Measurements from ENCODE around the gene CACNA1D.
"Not testable (repeated sequence)": the region's sequence is repeated elsewhere in the genome, so short reads cannot be mapped to it uniquely, and the experiment has no call there.

The CACNA1D gene

GRCh38 chr3:53618524-53618906, 124.1 kb downstream of the CACNA1D start:
- no peak for DNase-seq

- no peak for DNase-seq
Observed at GRCh38 chr3:53618936-53619335, 124.5 kb downstream of the CACNA1D start.

GRCh38 chr3:53624061-53624857, 129.8 kb downstream of the CACNA1D start:
- DNase-seq, result no peak

GRCh38 chr3:53626876-53627275, 132.5 kb downstream of the CACNA1D start:
- DNase-seq, result no peak

GRCh38 chr3:53628536-53629401, 134.4 kb downstream of the CACNA1D start:
- DNase-seq, result no peak

- DNase-seq, result no peak
Observed at GRCh38 chr3:53629402-53629723, 135.0 kb downstream of the CACNA1D start.

- no peak for DNase-seq
Observed at GRCh38 chr3:53630547-53630946, 136.1 kb downstream of the CACNA1D start.

GRCh38 chr3:53633197-53633787, 138.9 kb downstream of the CACNA1D start:
- DNase-seq, result no peak

- no peak for DNase-seq
Observed at GRCh38 chr3:53635041-53635440, 140.6 kb downstream of the CACNA1D start.

- DNase-seq, result not testable (repeated sequence)
Observed at GRCh38 chr3:53638806-53639205, 144.4 kb downstream of the CACNA1D start.

- no peak for DNase-seq
Observed at GRCh38 chr3:53641397-53641796, 147.0 kb downstream of the CACNA1D start.

GRCh38 chr3:53642211-53642610, 147.8 kb downstream of the CACNA1D start:
- no peak for DNase-seq

GRCh38 chr3:53643757-53644156, 149.3 kb downstream of the CACNA1D start:
- DNase-seq, result no peak

- no peak for DNase-seq
Observed at GRCh38 chr3:53645754-53646153, 151.3 kb downstream of the CACNA1D start.

- no peak for DNase-seq
Observed at GRCh38 chr3:53646723-53647122, 152.3 kb downstream of the CACNA1D start.

- no peak for DNase-seq
Observed at GRCh38 chr3:53649816-53650215, 155.4 kb downstream of the CACNA1D start.

- DNase-seq, result no peak
Observed at GRCh38 chr3:53650424-53650823, 156.0 kb downstream of the CACNA1D start.

- no peak for DNase-seq
Observed at GRCh38 chr3:53650928-53651661, 156.7 kb downstream of the CACNA1D start.

- DNase-seq, result no peak
Observed at GRCh38 chr3:53651927-53652326, 157.5 kb downstream of the CACNA1D start.

- DNase-seq, result no peak
Observed at GRCh38 chr3:53657651-53658050, 163.2 kb downstream of the CACNA1D start.

GRCh38 chr3:53658613-53659193, 164.3 kb downstream of the CACNA1D start:
- DNase-seq, result no peak

- no peak for DNase-seq
Observed at GRCh38 chr3:53659996-53660395, 165.6 kb downstream of the CACNA1D start.

- DNase-seq, result no peak
Observed at GRCh38 chr3:53661480-53661879, 167.1 kb downstream of the CACNA1D start.

Data from OCI-M1 (cell line).